Hematopoietic multipotent progenitor cell treated with erythropoietin and hydrocortisone succinate and interleukin-3 and kit ligand, for 17 days (in vitro differentiated cells): ENCODE data around the gene TMEM259.

ENCODE experiments used
- DNase-seq: peaks from one replicate; pipeline ENCODE4 v3.0.0-alpha.2; 2015; ENCODE audit warnings: low spot score

The TMEM259 gene

DNA sequence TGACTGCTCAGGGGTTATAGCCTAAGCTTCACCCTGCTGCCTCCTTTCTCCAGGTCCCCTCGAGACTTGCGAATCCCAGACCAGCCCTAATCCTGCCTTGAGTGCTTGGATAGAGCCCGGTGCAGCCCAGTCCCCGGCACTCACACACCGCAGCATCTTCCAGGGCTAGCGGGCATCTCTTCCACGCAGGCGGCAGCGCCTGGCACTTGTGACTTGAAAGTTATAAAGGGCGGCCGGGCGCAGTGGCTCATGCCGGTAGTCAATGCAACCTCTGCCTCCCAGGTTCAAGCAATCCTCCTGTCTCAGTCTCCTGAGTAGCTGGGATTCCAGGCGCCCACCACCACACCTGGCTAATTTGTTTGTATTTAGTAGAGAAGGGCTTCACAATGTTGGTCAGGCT lies 34.8 kb downstream of the TMEM259 start:
- no peak for DNase-seq

DNA sequence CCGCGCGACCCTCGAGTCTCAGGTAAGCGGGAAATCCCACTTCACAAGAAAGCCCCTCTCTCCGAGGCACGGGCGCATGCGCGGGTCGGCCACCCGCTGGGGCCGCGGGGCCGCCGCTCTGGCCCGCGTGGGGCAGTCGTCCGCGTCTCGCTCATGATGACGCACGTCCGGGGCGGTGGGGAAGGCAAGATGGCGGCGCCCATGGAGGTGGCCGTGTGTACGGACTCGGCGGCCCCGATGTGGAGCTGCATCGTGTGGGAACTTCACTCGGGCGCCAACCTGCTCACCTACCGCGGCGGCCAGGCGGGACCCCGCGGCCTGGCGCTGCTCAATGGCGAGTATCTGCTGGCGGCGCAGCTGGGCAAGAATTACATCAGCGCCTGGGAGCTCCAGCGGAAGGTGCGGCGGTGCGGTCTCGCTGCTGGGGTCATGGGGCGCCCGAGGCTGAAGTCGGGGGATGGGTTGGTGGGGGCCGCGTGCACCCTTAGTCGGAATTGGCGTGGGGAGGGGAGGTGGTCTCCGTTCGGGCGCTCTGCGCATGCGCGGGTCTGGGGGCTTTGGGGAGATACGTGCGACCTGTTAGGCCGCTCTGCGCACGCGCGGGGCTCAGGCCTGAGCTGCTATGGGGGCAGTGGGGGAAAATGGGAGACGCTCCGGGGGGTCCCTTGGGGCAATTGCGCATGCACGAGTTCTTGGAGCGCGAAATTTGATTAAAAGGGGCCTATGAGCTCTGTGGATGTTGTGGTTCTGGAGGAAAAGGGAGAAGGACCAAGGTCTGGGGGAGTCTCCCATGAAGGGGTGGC lies 36.6 kb downstream of the TMEM259 start, which contains the start of gene WDR18:
Gene WDR18, plus strand, starts transcription at position 181 of the 803 bp plus-strand sequence. Its CDS starts 9 bp downstream, at position 190.
- peak; percentile 93 for DNase-seq

DNA sequence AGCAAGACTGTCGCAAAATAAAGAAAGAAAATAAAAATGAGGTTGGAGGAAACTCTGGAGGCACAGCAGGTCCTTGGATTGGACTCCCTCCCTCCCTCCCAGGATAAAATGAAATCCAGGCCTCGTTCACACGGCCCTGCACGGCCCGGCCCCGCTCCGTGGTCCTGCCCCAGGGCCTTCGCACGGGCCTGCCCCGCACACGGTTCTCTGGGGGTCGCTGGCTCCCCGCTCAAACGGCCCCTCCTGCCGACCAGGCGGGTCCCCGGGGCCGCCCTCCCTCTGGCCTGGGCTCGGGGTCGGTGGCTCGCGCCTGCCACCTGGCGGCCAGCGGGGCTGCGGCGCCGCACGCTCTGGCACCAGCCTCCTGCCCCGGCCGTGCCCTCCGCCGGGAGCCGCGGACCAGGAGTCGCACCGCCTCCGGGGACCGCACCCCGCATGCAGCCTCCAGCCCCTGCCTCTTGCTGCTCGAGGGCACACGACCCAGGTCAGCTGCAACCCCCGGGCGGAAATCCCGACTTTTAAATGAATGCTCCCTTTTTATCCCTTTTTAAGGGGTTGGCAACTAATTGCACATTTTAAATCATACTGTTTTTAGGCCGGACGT lies 38.3 kb downstream of the TMEM259 start:
- peak; percentile 78 for DNase-seq

DNA sequence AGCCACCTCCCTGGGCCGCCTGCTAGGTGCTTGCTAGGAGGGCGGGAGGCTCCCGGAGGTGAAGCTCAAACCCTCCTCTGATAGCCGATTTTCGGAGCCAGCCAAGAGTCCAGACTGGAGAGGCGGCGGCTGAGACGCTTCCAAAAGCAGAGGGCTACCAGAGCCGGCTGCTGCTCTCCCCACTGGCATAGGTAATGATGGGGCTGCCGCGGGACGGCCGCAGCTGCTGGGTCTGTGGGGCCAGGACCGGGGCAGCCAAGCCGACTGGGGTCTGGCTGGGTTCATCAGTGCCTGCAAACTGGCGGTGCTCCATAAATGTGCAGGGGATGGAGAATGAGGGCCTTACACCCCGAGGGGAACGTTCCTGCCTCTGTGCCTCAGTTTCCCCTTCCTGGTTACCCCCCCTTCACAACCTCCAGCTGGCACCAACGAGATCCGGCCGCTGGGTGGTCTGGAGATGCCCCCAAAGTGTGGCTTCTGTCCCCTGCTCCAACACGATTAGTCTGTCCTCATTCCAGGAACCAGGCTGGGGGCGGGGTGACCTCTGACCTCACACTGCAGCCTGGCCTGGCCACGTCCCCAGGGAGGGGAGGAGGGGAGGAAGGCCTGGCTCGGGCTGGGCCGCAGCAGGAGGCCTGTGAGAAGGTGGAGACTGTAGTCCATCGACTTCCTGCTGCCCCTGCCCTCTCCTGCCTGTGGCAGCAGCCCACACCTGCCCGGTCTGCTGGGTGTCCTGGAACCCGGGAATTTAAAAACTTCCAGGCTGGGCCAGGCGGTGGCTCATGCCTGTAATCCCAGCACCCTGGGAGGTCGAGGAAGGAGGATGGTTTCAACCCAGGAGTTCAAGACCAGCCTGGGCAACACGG lies 40.6 kb downstream of the TMEM259 start:
- DNase-seq = no peak

DNA sequence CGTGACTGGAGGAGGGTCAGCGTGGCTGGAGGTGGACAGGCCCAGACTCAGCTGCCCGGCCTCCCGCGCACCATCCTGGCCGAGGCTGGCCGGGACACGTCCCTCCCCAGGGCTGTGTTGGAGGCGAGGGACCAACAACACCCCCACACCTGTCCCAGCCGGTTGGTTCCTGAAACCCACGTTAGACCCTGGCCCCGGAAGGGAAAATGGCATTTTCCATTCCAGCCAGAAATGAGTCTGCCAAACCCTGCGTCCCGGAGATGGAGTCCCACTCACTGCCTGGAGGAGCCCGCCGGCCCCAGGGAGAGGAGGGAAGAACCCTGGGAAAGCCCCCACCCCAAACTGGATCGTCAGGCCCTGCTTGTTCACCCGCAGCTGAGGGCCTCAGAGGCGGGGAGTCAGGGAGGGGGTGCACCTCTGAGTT lies 41.6 kb downstream of the TMEM259 start:
- DNase-seq = no peak

DNA sequence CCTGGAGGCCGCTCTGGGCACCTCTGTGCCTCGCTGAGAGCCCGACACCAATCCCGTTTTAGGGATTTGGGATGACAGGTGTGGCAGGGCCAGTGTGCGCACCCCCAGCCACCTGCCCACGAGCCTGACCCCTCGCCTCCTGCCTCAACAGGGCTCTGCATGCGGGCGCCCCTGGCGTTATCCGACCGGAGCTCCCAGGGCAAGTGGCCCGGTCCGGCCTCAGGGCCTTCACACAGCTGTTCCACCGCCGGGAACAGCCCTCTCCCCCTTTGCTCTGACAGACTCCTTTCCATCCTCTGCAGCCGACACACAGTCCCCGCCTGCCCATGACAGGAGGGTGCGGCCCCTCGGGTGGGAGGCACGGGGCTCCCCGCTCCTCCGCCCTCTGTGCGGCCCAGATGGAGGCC lies 43.9 kb downstream of the TMEM259 start:
- DNase-seq = no peak

DNA sequence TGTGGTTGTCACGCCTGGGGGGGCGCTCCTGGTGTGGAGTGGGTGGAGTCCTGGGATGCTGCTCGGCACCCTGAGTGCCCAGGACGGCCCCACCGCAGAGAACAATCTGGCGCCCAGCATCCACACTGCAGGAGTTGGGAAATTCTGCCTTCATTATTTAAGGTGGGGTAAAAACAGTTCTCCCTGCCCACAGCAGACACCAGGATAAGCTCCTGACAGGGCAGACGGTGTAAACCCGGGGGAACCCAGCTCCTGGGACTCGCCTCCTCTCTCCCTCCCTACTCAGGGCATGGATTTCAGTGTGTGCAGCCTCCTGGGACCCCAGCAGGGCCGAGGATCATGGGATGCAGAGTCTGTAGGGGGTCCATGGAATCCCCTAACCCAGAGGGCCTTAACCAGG lies 44.4 kb downstream of the TMEM259 start:
- DNase-seq = no peak

DNA sequence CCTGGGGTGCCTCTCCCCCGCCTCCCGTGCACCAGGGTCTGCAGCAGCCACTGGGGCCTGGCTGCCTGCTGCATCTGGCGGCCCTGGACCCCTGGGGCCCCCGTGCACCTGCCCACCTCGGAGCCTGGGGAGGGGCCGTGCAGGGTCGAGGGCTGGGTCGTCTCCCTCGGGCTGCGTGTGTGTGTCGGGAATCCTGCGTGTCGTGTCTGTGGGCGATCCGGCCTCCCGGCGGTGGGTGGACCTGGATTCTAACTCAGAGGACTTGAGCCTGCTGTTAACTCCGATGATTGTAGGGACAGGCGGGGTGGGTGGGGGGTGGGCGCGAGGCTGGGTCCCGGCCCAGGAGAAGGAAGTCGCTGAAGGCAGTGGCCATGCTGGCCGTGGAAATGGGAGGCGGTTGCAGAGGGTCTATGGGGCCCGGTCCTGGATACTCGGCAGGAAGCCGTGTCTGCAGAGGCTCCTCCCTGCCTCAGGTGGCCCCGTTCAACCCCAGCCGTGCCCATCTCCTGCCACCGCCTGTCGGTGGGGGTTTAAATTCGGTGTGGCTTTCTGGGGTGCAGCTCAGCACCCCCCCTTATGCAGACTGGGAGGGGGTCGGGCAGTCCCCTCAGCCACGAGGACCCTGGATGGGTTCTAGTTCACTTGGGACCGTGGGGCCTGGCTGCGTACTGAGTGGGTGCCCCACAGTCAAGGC lies 46.2 kb downstream of the TMEM259 start:
- no peak for DNase-seq

DNA sequence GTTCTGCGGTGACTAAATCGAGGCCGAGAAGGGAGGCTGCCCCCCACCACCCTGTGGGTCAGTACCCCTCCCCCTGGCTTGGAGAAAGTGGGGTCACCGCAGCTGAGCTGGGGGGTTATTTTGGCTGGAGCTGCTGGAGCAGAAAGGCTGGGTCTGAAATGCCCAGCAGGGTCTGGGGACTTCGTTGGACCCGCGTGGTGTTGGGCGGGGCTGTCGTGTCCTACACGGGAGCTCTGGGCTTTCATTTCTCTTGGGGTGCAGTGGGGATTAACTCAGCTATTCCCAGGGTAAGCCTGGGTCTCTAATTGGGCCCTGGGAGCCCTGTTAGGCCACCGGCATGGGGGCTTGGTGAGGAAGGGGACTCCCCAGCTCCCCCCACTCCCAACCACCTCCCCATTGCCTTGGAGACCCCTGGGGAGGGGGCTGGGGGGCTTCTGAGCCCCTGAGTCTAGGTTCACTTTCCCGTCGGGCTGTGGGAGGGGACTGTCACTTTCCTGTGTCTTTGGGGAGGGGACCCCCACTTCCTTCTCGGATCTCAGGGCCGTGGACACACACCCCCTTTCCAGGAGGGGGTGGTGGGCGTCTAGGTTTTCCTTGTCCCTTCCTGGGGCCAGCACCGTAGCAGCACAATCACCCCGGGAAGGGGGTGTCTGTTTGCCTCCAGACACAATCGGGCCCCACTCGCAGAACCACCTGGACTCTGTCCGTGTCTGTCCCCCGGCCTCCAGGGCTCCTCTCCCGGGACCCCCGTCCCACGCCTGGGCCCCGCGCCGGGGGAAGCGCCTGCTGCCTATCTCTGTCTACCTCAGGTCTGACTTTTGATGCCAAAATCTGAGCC lies 47.0 kb downstream of the TMEM259 start:
- no peak for DNase-seq

DNA sequence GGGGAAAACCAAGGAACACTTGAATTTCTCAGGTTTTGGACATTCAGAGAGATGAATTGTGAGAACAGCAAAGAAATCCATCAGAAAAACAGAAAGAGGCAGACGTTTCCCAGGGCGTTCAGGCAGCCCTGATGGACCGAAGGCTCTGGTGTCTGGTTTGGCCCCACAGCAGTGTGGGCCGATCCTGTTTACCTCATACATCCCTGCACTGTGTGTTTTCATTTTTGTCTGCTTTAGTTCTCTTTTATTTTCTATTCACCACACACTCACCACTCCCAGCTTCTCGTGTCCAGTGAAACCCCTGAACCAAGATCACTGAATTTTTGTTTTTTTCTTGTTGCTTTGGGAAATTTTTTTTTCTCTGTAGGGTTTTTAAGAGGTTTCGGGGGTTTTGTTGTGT lies 48.6 kb downstream of the TMEM259 start:
- DNase-seq = no peak

DNA sequence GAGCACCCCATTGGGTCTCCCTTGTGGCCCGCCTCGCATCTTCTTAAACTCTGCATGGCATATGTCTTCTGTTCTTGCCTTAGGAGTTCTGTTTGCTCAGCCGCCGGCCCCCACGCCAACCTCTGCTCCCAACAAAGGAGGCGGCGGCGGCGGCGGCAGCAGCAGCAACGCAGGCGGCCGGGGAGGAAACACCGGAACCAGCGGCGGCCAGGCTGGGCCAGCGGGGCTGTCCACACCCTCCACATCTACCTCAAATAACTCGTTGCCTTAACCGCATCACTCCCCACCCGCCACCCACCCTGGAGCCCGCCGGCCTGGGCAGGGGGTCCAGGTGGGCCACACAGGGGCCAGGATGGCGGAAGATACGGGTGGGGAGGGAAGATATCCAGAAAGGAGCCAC lies 49.1 kb downstream of the TMEM259 start:
- no peak for DNase-seq

DNA sequence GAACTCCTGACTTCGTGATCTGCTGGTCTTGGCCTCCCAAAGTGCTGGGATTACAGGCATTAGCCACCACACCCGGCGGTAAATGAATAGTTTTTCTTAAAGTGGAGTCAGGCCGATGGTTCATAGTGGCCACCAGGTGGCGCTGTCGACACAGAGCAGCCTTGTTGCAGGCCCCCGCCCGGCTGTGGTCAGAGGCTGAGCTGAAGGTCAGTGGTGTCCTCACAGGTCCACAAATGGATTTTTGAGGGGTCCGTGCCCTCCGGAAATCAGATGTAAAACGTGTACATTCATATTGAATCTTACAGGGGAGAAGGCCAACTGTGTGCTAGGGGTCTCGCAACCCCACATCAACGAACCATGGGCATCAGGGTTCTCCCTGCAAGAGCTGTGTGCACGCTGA lies 50.2 kb downstream of the TMEM259 start:
- DNase-seq = peak; percentile 27

DNA sequence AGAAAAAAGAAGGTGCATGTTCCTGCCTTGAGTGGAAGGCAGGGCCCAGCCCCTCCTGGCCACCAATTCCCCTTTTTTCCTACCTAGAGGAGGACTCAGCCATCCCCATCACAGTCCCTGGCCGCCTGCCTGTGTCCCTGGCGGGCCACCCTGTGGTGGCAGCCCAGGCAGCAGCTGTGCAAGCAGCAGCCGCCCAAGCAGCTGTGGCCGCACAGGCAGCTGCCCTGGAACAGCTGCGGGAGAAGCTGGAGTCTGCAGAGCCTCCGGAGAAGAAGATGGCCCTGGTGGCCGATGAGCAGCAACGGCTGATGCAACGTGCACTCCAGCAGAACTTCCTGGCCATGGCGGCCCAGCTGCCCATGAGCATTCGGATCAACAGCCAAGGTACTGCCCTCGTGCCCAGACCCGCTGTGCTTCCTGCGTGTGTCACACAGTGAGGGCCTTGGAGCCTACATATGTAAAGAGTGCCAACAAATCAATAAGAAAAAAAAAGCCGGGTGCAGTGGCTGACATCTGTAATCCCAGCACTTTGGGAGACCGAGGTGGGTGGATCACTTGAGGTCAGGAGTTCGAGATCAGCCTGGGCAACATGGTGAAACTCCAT lies 54.3 kb downstream of the TMEM259 start:
- no peak for DNase-seq

DNA sequence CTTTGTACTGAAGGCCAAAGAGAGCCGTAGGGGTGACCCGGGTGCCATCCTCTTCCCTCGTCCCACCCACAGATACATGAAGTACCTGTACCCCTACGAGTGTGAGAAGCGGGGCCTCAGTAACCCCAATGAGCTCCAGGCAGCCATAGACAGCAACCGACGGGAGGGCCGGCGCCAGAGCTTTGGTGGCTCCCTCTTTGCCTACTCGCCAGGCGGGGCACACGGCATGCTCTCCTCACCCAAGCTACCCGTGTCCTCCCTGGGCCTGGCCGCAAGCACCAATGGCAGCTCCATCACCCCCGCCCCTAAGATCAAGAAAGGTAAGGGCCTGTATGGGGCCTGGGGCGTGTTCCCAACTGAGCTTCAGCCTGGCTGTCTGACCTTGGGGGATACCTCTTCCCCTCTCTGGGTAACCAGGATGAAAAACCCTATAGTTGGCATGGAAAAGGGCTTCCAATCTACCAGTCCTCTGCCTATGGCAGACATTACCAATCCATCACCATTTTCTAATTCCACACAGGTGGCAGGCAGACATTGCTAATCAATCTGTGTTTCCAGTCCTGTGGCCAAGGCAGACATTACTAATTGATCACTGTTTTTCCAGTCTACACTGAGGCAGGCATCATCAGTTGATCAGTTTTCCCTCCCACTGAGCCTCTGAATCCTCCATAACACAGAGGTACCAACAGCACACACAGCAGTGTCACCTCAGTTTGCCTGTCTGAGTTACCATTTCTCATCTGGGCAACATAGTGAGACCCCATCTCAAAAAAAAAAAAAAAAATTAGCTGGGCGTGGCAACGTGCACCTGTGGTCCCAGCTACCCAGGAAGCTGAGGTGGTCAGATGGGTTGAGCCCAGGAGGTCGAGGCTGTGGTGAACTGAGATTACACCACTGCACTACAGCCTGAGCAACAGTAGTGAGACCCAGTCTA lies 55.9 kb downstream of the TMEM259 start:
- DNase-seq = no peak

DNA sequence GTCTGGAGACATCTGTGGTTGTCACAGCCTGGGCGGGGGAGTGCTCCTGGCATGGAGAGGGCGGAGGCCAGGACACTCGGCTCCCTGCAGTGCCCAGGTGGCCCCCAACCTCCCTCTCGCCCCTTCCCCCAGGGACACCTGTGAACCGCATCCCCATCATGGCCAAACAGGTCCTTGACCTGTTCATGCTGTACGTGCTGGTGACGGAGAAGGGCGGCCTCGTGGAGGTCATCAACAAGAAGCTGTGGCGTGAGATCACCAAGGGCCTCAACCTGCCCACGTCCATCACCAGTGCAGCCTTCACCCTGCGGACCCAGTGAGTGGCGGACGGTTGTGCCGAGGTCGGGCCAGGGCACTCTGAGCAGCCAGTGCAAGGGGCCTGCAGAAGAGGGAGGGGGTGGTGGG lies 56.8 kb downstream of the TMEM259 start:
- DNase-seq = no peak

DNA sequence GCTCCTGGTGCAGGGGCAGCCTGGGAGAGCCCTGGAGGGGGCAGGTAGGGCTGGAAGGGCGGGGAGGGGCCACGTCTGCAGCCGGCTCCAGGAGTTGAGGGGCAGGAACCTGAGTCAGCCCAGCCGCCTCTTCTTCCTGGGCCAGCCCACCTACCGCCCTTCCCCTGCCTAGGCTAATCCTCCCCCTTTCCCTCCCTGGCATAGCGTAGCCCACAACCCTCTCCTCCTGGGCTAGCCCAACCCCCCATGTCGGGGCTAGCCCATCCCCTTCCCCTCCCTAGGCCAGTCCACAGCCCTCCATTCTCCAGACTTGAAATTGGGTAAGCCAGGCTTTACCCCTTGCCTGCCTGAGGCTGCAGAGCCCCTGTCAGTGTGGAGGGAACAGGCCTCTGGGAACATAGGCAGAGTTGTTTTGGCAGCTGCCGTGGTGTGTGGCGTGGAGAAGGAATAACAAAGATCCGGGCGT lies 57.4 kb downstream of the TMEM259 start:
- DNase-seq = no peak

DNA sequence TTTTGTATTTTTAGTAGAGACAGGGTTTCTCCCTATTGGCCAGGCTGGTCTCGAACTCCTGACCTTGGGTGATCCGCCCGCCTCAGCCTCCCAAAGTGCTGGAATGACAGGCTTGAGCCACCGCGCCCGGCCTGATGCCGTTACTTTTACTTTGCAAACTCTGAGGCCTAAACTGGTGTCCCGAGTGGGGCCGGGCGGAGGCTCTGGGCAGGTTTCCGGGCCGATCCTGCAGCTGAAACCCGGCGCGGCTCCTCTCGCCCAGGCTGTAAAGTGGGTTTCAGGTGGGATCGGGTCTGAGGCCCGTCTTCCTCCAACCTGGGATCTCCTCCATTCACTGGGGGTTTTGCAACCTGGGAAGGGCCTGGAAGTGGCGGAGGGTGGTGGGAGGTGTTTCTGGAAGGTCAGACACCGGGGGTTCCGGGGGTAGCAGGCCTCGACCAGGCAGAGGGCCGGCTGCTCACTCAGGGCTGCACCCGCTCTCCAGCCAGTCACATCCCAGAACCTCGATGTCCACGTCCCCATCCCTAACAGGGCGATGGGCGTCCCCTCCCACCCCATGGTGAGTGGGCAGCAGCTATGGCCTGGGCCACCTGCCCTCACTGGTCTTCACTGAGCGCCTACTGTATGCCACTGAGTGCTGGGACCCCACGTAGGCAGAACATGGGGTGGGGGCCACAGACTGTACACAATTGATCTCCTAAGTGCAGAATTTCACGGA lies 58.1 kb downstream of the TMEM259 start:
- no peak for DNase-seq

DNA sequence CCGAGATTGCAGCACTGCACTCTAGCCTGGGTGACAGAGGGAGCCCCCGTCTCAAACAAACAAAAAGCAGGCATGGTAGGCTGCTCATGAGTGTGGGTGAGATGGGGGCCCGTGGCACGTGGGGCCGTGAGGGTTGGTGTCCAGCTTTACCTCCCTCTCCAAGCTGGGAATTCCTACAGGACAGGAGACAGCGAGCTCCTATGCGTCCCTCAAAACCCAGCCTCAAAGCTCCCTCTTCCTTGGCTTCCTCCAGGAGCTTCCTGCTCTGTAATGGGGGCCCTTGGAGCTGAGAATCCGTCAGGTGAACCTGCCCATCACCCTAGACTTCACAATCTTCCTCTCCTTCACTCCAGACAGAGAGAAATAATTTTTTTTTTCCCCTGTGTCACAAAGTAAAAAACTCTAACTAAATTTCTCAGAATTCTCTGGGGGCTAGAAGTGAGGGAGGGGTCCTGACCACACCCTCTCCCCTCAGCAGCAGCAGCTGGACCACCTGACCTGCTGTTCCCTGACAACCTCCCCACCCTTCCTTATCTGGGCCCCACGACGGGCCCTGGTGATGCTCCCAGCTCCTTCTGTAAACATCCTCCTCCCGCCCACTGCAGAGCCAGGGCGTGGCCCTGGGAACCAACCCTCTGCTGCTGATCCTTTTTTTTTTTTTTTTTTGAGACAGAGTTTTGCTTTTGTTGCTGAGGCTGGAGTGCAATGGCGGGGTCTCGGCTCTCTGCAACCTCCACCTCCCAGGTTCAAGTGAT lies 58.9 kb downstream of the TMEM259 start:
- DNase-seq = peak; percentile 87
